ENCODE measurements around the gene ASCL1.

ASCL1 gene

GRCh38 chr12:102980350-102980749, 22.9 kb downstream of the ASCL1 start:
- DNase-seq, result no peak

- no peak for DNase-seq
These were observed 32.9 kb downstream of the ASCL1 start for GRCh38 chr12:102990419-102990818.

GRCh38 chr12:102992297-102992696, 34.8 kb downstream of the ASCL1 start:
- DNase-seq, result no peak

- no peak for DNase-seq
These were observed 35.2 kb downstream of the ASCL1 start for GRCh38 chr12:102992720-102993119.

- no peak for DNase-seq
These were observed 36.1 kb downstream of the ASCL1 start for GRCh38 chr12:102993537-102993936.

GRCh38 chr12:102995372-102995771, 37.9 kb downstream of the ASCL1 start:
- no peak for DNase-seq

Measured in fibroblast of skin of scalp (primary cell).